ENCODE measurements around the gene MSRB3. TPM values are rescaled to one million over a fixed set of nuclear protein-coding genes. Genes with fewer than 3 reads are reported as not detected.

MSRB3 gene
- polyA plus RNA-seq, 1 of the 3 experiments (the other 2 are of a cell fraction) = 24.3 TPM

DNA sequence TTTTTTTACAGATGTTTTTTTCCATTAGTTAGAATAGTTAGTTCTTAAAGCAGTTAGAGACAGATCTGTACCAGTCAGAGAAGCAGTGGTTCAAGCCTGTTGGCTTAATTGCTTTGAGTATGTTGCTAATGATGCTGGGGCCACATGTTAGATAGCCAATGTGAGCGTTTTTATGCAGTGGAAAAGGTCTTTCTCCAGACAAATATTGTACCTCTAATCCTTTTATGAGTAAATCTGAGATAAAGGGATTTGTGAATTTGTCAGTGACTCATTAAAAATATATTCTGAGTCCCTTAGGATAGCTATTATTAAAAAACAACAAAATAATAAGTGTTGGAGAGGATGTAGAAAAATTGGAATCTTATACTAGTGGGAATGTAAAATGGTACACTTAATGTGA lies 154.2 kb downstream of the MSRB3 start:
- POLR2A ChIA-PET = no interaction called here
- Histone ChIP-seq H3K9ac (no peak overlapping the region), H2AFZ (ENCODE audit: low read depth) (no peak overlapping the region), H3K27ac (ENCODE audit: low read depth in 2 of 2, low read length in 1 of 2) (peak overlapping the region; percentile 77 to 79; a peak in 3 of 4 replicates), H3K4me2 (no peak overlapping the region), H3K9me3 (no peaks in the 10 kb centered on the region), H3K4me1 (ENCODE audit: control insufficient read depth in 1 of 2, insufficient read depth in 2 of 2, low read depth in 1 of 2, low read length in 1 of 2) (peaks cover 0 to 29% of the 10 kb centered on the region in 2 experiments; a peak in 3 of 4 replicates), H3F3A (replicated peaks; ENCODE audit: insufficient read depth) (peaks cover 40% of the 10 kb centered on the region), H3K36me3 (replicated peaks in 1 of 2; ENCODE audit: control insufficient read depth in 1 of 2, insufficient read depth in 2 of 2, low read length in 1 of 2) (peaks cover 0 to 12% of the 10 kb centered on the region in 2 experiments), H3K27me3 (ENCODE audit: insufficient read depth) (no peaks in the 10 kb centered on the region), H3K9me2 (no peaks in the 10 kb centered on the region), H4K20me1 (ENCODE audit: insufficient read depth) (no peaks in the 10 kb centered on the region), H3K79me2 (ENCODE audit: insufficient read depth) (peaks cover 14% of the 10 kb centered on the region), H3K4me3 (ENCODE audit: low read depth in 2 of 2, low read length in 1 of 2) (no peak overlapping the region)
- TF ChIP-seq GABPA (IDR thresholded peaks at IDR 0.05; ENCODE audit: low read depth) = no peak
- no peak for TF ChIP-seq NFIC (IDR thresholded peaks at IDR 0.05; ENCODE audit: borderline replicate concordance)
- TF ChIP-seq, protein P1, sequence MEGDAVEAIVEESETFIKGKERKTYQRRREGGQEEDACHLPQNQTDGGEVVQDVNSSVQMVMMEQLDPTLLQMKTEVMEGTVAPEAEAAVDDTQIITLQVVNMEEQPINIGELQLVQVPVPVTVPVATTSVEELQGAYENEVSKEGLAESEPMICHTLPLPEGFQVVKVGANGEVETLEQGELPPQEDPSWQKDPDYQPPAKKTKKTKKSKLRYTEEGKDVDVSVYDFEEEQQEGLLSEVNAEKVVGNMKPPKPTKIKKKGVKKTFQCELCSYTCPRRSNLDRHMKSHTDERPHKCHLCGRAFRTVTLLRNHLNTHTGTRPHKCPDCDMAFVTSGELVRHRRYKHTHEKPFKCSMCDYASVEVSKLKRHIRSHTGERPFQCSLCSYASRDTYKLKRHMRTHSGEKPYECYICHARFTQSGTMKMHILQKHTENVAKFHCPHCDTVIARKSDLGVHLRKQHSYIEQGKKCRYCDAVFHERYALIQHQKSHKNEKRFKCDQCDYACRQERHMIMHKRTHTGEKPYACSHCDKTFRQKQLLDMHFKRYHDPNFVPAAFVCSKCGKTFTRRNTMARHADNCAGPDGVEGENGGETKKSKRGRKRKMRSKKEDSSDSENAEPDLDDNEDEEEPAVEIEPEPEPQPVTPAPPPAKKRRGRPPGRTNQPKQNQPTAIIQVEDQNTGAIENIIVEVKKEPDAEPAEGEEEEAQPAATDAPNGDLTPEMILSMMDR (IDR thresholded peaks at IDR 0.05) = no peak
- TF ChIP-seq TAF1 (IDR thresholded peaks at IDR 0.05; ENCODE audit: borderline replicate concordance, low read depth, low read length) = no peak
- TF ChIP-seq, protein P2, sequence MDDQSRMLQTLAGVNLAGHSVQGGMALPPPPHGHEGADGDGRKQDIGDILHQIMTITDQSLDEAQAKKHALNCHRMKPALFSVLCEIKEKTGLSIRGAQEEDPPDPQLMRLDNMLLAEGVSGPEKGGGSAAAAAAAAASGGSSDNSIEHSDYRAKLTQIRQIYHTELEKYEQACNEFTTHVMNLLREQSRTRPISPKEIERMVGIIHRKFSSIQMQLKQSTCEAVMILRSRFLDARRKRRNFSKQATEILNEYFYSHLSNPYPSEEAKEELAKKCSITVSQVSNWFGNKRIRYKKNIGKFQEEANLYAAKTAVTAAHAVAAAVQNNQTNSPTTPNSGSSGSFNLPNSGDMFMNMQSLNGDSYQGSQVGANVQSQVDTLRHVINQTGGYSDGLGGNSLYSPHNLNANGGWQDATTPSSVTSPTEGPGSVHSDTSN (IDR thresholded peaks at IDR 0.05) = no peak
- TF ChIP-seq RAD21 (IDR thresholded peaks at IDR 0.05; ENCODE audit: low read length) = no peak
- TF ChIP-seq TEAD4 (IDR thresholded peaks at IDR 0.05; ENCODE audit: borderline replicate concordance, insufficient read depth) = no peak
- no peak for TF ChIP-seq SIN3A (IDR thresholded peaks at IDR 0.05; ENCODE audit: borderline replicate concordance, low read depth, low read length)
- no peak for TF ChIP-seq SMC3 (IDR thresholded peaks at IDR 0.05; ENCODE audit: low read depth, low read length)
- TF ChIP-seq, protein P3, sequence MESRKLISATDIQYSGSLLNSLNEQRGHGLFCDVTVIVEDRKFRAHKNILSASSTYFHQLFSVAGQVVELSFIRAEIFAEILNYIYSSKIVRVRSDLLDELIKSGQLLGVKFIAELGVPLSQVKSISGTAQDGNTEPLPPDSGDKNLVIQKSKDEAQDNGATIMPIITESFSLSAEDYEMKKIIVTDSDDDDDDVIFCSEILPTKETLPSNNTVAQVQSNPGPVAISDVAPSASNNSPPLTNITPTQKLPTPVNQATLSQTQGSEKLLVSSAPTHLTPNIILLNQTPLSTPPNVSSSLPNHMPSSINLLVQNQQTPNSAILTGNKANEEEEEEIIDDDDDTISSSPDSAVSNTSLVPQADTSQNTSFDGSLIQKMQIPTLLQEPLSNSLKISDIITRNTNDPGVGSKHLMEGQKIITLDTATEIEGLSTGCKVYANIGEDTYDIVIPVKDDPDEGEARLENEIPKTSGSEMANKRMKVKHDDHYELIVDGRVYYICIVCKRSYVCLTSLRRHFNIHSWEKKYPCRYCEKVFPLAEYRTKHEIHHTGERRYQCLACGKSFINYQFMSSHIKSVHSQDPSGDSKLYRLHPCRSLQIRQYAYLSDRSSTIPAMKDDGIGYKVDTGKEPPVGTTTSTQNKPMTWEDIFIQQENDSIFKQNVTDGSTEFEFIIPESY (IDR thresholded peaks at IDR 0.05; ENCODE audit: borderline replicate concordance, low read depth) = no peak
- TF ChIP-seq, protein P4, sequence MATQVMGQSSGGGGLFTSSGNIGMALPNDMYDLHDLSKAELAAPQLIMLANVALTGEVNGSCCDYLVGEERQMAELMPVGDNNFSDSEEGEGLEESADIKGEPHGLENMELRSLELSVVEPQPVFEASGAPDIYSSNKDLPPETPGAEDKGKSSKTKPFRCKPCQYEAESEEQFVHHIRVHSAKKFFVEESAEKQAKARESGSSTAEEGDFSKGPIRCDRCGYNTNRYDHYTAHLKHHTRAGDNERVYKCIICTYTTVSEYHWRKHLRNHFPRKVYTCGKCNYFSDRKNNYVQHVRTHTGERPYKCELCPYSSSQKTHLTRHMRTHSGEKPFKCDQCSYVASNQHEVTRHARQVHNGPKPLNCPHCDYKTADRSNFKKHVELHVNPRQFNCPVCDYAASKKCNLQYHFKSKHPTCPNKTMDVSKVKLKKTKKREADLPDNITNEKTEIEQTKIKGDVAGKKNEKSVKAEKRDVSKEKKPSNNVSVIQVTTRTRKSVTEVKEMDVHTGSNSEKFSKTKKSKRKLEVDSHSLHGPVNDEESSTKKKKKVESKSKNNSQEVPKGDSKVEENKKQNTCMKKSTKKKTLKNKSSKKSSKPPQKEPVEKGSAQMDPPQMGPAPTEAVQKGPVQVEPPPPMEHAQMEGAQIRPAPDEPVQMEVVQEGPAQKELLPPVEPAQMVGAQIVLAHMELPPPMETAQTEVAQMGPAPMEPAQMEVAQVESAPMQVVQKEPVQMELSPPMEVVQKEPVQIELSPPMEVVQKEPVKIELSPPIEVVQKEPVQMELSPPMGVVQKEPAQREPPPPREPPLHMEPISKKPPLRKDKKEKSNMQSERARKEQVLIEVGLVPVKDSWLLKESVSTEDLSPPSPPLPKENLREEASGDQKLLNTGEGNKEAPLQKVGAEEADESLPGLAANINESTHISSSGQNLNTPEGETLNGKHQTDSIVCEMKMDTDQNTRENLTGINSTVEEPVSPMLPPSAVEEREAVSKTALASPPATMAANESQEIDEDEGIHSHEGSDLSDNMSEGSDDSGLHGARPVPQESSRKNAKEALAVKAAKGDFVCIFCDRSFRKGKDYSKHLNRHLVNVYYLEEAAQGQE (IDR thresholded peaks at IDR 0.05; ENCODE audit: low read depth, low read length) = no peak
- no peak for TF ChIP-seq FOSL2 (IDR thresholded peaks at IDR 0.05; ENCODE audit: borderline replicate concordance, low read depth)
- TF ChIP-seq GATA2 (CRISPR knock-in tag; IDR thresholded peaks at IDR 0.05) = no peak
- TF ChIP-seq TCF12 (IDR thresholded peaks at IDR 0.05) = no peak
- TF ChIP-seq EP300 (IDR thresholded peaks at IDR 0.05; ENCODE audit: borderline replicate concordance in 1 of 2, low read depth in 1 of 2, low read length in 1 of 2) = no peak
- TF ChIP-seq, protein P5, sequence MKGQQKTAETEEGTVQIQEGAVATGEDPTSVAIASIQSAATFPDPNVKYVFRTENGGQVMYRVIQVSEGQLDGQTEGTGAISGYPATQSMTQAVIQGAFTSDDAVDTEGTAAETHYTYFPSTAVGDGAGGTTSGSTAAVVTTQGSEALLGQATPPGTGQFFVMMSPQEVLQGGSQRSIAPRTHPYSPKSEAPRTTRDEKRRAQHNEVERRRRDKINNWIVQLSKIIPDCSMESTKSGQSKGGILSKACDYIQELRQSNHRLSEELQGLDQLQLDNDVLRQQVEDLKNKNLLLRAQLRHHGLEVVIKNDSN (IDR thresholded peaks at IDR 0.05; ENCODE audit: borderline replicate concordance, low read depth) = no peak
- TF ChIP-seq JUND (IDR thresholded peaks at IDR 0.05) = no peak
- no peak for TF ChIP-seq CHD2 (IDR thresholded peaks at IDR 0.05; ENCODE audit: low read length, partially characterized antibody)
- CTCF ChIA-PET = no interaction called here
- WGBS (ENCODE audit: low lambda C conversion rate) = 0% methylated on average over 1 of the region's 1 CpG
- DNase-seq = no peak
